ENCODE results near the gene COL23A1. TPM values are rescaled to one million over a fixed set of nuclear protein-coding genes. Genes with fewer than 3 reads are reported as not detected.
A peak's percentile ranks its signal among the peaks of the same experiment; 100 is the strongest.

The COL23A1 gene
- total and polyA plus RNA-seq, 2 of the 8 experiments (the other 6 are each of a cell fraction or from before 2014, with no cell fraction given), result 3.1 to 4.7 TPM

GRCh38 chr5:178330791-178331404, 259.3 kb downstream of the COL23A1 start:
- no peaks in the 10 kb centered on the region for H3K79me1 ChIP-seq (ENCODE audit: low read depth, low read length)
- no peak overlapping the region for H3K4ac ChIP-seq (replicated peaks; ENCODE audit: insufficient read length, low read depth, low read length)
- DNase-seq (ENCODE audit: low read depth in 1 of 2, low spot score in 2 of 2), result peak in 1 of 2 experiments; percentile 42
- H3K56ac ChIP-seq (replicated peaks; ENCODE audit: insufficient read length, low read depth, low read length), result no peak overlapping the region
- no peaks in the 10 kb centered on the region for H3K27me3 ChIP-seq (replicated peaks in 1 of 4; ENCODE audit: control insufficient read depth in 3 of 4, extremely low read depth in 1 of 4, insufficient read depth in 3 of 4, low read length in 3 of 4)
- no peak overlapping the region for H3K14ac ChIP-seq (ENCODE audit: insufficient read length)
- no peak overlapping the region for H2BK20ac ChIP-seq (ENCODE audit: low read length)
- no peaks in the 10 kb centered on the region for H4K20me1 ChIP-seq (replicated peaks in 1 of 2; ENCODE audit: control insufficient read depth in 1 of 2, insufficient read depth in 2 of 2, low read length in 2 of 2)
- H3K23me2 ChIP-seq (ENCODE audit: low read depth, low read length), result no peaks in the 10 kb centered on the region
- peaks cover 0 to 7% (median 4%) of the 10 kb centered on the region in 4 experiments; a peak in 4 of 7 replicates for H3K4me1 ChIP-seq (replicated peaks in 1 of 4; ENCODE audit: control insufficient read depth in 3 of 4, insufficient read depth in 4 of 4, low read length in 3 of 4)
- 90% methylated on average over 7 of the region's 7 CpGs; no CpG with 5 or more reads in 1 of the 2 experiments for WGBS, 2 experiments (ENCODE audit: extremely low coverage in 1 of 2, insufficient coverage in 1 of 2, insufficient read length in 1 of 2, insufficient replicate concordance in 2 of 2, low coverage in 1 of 2, low lambda C conversion rate in 2 of 2, missing lambda C conversion rate in 1 of 2)
- no peak overlapping the region for H3K18ac ChIP-seq (ENCODE audit: extremely low read depth, low read length)
- no peak overlapping the region for H4K91ac ChIP-seq (replicated peaks; ENCODE audit: insufficient read length, low read length)
- H3K79me2 ChIP-seq (ENCODE audit: control insufficient read depth in 1 of 2, insufficient read depth in 2 of 2, low read length in 2 of 2), result no peaks in the 10 kb centered on the region
- FAIRE-seq, result no peak
- H3K23ac ChIP-seq (ENCODE audit: insufficient read length), result no peak overlapping the region
- ChIA-PET CTCF (ENCODE audit: partially characterized antibody) (interaction anchor here (0.6 to 1.6 kb wide), 14 partner anchors 8 to 639 kb away, joined by 3 to 6 read pairs (median 3); no protein-coding TSS in a partner anchor), POLR2A (ENCODE audit: partially characterized antibody) (interaction anchor here (1.5 kb wide), 1 partner anchor 22 kb away, joined by 5 read pairs; no protein-coding TSS in a partner anchor)
- no peaks in the 10 kb centered on the region for H3K9me3 ChIP-seq (ENCODE audit: insufficient read depth in 2 of 2, low read depth in 1 of 2, low read length in 1 of 2)
- no peaks in the 10 kb centered on the region for H3K36me3 ChIP-seq (ENCODE audit: control insufficient read depth in 2 of 4, insufficient read depth in 4 of 4, low read length in 3 of 4)
- H2AK5ac ChIP-seq (ENCODE audit: low read depth, low read length), result 0 out of 2 replicates have a peak overlapping the region, but pooled peaks have one; percentile 53
- H4K5ac ChIP-seq (ENCODE audit: insufficient read length, low read depth, low read length), result no peak overlapping the region
- no peak overlapping the region for H2AFZ ChIP-seq (ENCODE audit: low read length)
- H3K4me2 ChIP-seq (ENCODE audit: insufficient read depth in 1 of 2, low read depth in 2 of 2, low read length in 2 of 2), result no peak overlapping the region
- no peak overlapping the region for H2BK15ac ChIP-seq (ENCODE audit: low read length)
- H4K8ac ChIP-seq (ENCODE audit: extremely low read depth, insufficient read depth, low read length), result no peak overlapping the region
- no peak overlapping the region for H2BK12ac ChIP-seq (ENCODE audit: low read depth, low read length)
- H2BK120ac ChIP-seq (replicated peaks; ENCODE audit: low read depth, low read length), result no peak overlapping the region
- no peak overlapping the region for H3K9ac ChIP-seq (replicated peaks in 1 of 4; ENCODE audit: extremely low read depth in 1 of 4, low read depth in 3 of 4, low read length in 3 of 4)
- no peak overlapping the region for H2BK5ac ChIP-seq (ENCODE audit: low read depth, low read length)
- no peak overlapping the region for H3K4me3 ChIP-seq (ENCODE audit: extremely low read depth in 1 of 4, insufficient read depth in 2 of 4, low read depth in 3 of 4, low read length in 4 of 4)
- H3K27ac ChIP-seq (ENCODE audit: low read depth, low read length), result no peak overlapping the region
- no peak for TF ChIP-seq E2F6 (IDR thresholded peaks at IDR 0.05)
- no peak for TF ChIP-seq SUZ12 (IDR thresholded peaks at IDR 0.05; ENCODE audit: low read length)
- no peak for TF ChIP-seq TAF7 (optimal IDR thresholded peaks at IDR 0.05; ENCODE audit: borderline replicate concordance, low read depth, low read length)
- TF ChIP-seq TCF12 (IDR thresholded peaks at IDR 0.05; ENCODE audit: low read depth, low read length), result no peak
- TF ChIP-seq CBX8 (IDR thresholded peaks at IDR 0.05; ENCODE audit: borderline replicate concordance, low read depth, low read length), result no peak
- TF ChIP-seq SP1 (IDR thresholded peaks at IDR 0.05; ENCODE audit: low read depth, low read length), result no peak
- TF ChIP-seq USF2 (IDR thresholded peaks at IDR 0.05; ENCODE audit: low read length), result no peak
- TF ChIP-seq NRF1 (IDR thresholded peaks at IDR 0.05; ENCODE audit: low read depth, low read length), result no peak

Measured in H1 (cell line).